ENCODE data around the gene CCDC47.

Gene CCDC47

GRCh38 chr17:63701456-63701820 is 72.0 kb downstream of the CCDC47 start:
- H3K4me3 ChIP-seq (replicated peaks in 1 of 2; ENCODE audit: low read depth in 2 of 2, low read length in 2 of 2): no peak overlapping the region
- TF ChIP-seq CTCF (IDR thresholded peaks at IDR 0.05; ENCODE audit: low read depth, low read length): no peak
- DNase-seq (ENCODE audit: low read depth in 2 of 2): no peak

- no peak for TF ChIP-seq CTCF (IDR thresholded peaks at IDR 0.05; ENCODE audit: low read depth, low read length)
- peak; percentile 41 to 73 for DNase-seq (ENCODE audit: low read depth in 2 of 2)
- H3K4me3 ChIP-seq (replicated peaks in 1 of 2; ENCODE audit: low read depth in 2 of 2, low read length in 2 of 2): peak overlapping the region; percentile 32 to 44
Observed at GRCh38 chr17:63700528-63701455, 72.6 kb downstream of the CCDC47 start.

- DNase-seq (ENCODE audit: low read depth in 2 of 2): peak in 1 of 2 donors; percentile 38
- no peak for TF ChIP-seq CTCF (IDR thresholded peaks at IDR 0.05; ENCODE audit: low read depth, low read length)
- H3K4me3 ChIP-seq (replicated peaks in 1 of 2; ENCODE audit: low read depth in 2 of 2, low read length in 2 of 2): peak within 1 kb of the TSS; percentile 49 to 50
Observed at GRCh38 chr17:63699638-63700527, 73.5 kb downstream of the CCDC47 start, which contains the start of gene LIMD2. Gene LIMD2, minus strand, starts transcription at chr17:63700125. Its CDS starts 827 bp downstream, at chr17:63699298.

GRCh38 chr17:63698886-63699637 is 74.3 kb downstream of the CCDC47 start:
- H3K4me3 ChIP-seq (replicated peaks in 1 of 2; ENCODE audit: low read depth in 2 of 2, low read length in 2 of 2): peak overlapping the region; percentile 49 to 50
- DNase-seq (ENCODE audit: low read depth in 2 of 2): peak; percentile 23 to 49
- no peak for TF ChIP-seq CTCF (IDR thresholded peaks at IDR 0.05; ENCODE audit: low read depth, low read length)

- no peak for DNase-seq (ENCODE audit: low read depth in 2 of 2)
- peak overlapping the region; percentile 49 to 50 for H3K4me3 ChIP-seq (replicated peaks in 1 of 2; ENCODE audit: low read depth in 2 of 2, low read length in 2 of 2)
Observed at GRCh38 chr17:63698381-63698885, 75.0 kb downstream of the CCDC47 start.

More at GRCh38 chr17:63698381-63698885, 75.0 kb downstream of the CCDC47 start:
- no peak for TF ChIP-seq CTCF (IDR thresholded peaks at IDR 0.05; ENCODE audit: low read depth, low read length)

All from cardiac fibroblast (primary cell).